HG02943 (cell line): ENCODE data around the gene AP2M1.
"Not testable (repeated sequence)": the region's sequence is repeated elsewhere in the genome, so short reads cannot be mapped to it uniquely, and the experiment has no call there.

Source experiments
- ATAC-seq: cut with Tn5 transposase; IDR thresholded peaks from one replicate; pipeline ENCODE4 v1.9.1; 2021; ENCODE audit warnings: mild to moderate bottlenecking, low read depth, moderate library complexity; ENCODE audit not compliant: unreplicated experiment

AP2M1 gene

DNA sequence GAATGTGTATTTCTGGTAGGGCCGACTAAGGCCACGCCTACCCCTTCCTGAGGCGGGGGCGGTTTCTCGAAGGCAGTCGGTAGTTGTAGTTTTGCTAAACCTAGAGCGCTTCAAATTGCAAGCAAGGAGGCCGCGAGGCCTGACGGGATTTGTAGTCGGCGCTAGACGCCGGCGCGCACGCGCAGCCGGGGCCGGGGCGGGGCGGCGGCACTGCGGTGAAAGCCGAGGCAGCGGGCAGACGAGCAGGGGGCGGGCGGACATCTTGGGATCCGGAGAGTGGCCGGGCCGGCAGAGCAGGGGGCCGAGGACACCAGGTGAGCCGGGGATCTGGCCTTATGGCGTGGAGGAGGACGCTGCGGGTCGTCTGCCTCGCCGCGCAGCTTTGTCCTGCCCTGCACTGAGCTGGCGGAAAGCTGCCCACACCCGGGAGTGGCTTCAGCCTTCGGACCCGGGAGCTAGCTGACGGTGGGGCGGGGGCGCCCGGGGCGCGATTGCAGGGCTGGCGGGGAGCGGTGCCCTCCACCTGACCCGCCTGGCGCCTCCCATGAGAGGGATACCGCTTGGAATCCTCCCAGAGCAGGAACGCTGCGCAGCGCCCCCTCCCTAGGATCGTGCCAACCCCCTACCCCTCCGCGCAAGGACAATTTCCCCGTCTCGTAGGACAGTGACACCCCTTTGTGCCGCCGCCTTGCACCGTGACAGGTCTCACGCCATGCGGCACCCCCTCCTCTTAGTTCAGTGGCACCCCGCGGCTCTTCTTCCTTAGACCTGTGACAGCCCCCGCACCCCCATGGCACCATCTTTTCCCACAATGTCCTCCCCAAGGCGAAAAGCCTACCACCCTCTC, at the start of gene AP2M1:
AP2M1 (plus strand) TSS at position 210 of the 847 bp plus-strand sequence. CDS start 2,139 bp downstream, outside the sequence.
- peak; percentile 93 for ATAC-seq

DNA sequence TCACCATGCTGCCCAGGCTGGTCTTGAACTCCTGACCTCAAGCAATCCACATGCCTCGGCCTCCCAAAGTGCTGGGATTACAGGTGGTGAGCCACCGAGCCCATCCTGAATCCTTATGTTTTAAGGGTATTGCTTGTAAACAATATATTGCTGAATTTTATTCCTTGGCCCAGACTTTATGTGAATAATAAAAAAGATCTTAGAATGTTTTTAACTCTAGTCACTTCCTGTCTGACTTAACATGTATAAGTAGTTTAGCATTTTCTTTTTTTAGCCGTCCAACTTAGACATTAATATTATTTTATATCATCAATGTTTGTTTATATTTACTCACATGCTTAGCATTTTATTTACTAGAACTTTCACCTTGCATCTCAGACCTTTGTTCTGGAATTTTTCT, 48.6 kb upstream of the AP2M1 start:
- ATAC-seq: no peak

DNA sequence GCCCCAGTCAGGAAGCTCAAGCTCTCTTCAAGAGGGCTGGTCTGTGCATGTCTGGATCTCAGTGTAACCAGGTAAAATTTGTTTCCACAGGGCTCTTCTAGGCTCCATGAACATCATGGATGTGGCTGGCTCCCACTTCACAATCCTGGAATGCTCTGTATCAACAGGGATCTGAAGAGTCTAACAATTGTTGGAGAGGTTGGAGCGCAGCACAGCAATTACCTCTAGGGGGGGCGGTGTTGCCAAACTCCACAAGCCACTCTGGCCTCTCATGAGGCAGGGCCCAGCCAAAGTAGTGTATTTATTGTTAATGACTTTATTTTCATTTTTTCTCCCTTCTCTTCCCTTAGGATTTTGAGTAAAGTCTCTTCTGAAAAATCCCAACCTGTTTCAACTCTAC, 45.6 kb upstream of the AP2M1 start:
- no peak for ATAC-seq

- ATAC-seq: no peak
Observed at GRCh38 chr3:184132945-184133344, 41.7 kb upstream of the AP2M1 start.

- ATAC-seq: no peak
Observed at GRCh38 chr3:184133840-184134745, 40.6 kb upstream of the AP2M1 start.

DNA sequence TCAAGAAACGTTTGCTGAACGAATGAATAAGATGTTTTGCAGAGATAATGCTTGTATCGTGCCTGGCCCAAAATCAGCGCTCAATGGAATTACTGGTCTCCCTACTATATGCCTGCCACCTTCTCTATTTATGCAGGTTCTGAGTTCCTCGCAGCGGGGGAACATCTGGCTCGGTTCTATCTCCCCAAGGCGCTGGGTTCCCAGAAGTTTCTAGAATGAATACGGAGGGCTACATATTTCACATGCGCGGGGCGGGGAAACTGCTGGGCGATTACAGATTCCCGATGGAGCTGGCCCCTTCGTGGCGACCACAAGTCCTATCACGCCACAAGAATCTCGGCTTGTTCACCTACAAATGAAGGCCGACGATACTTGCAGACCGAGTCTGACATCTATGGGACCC, 39.9 kb upstream of the AP2M1 start:
- ATAC-seq: peak; percentile 12

GRCh38 chr3:184135149-184135910, 39.3 kb upstream of the AP2M1 start, which contains the start of gene EIF2B5:
EIF2B5 (plus strand) TSS chr3:184135358; CDS start chr3:184135386, 28 bp downstream.
- ATAC-seq: peak; percentile 88

DNA sequence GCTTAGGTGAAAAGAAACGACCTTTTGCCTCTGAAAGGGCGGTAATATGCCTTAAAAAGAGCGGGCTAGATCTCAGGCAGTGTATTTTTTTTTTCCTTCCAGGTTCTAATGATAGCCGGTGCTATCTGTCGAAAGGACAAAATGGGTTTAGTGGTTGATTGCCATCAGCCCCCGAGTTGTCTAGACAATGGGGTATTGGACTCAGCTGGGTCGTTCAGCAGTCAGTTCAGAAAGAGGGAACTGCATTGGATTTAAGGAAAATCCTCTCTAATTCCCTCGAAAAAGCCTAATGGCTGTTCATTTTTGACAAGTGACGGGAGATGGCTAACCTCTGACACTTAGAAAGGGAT, 38.8 kb upstream of the AP2M1 start:
- ATAC-seq: no peak

DNA sequence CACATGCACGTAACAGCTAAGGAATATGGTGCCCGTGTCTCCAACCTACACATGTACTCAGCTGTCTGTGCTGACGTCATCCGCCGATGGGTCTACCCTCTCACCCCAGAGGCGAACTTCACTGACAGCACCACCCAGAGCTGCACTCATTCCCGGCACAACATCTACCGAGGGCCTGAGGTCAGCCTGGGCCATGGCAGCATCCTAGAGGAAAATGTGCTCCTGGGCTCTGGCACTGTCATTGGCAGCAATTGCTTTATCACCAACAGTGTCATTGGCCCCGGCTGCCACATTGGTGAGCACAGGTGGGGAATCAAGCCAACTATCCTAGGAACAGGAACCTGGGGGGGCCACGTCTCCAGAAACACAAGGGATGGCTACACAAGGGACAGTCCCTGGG, 34.2 kb upstream of the AP2M1 start:
- no peak for ATAC-seq

DNA sequence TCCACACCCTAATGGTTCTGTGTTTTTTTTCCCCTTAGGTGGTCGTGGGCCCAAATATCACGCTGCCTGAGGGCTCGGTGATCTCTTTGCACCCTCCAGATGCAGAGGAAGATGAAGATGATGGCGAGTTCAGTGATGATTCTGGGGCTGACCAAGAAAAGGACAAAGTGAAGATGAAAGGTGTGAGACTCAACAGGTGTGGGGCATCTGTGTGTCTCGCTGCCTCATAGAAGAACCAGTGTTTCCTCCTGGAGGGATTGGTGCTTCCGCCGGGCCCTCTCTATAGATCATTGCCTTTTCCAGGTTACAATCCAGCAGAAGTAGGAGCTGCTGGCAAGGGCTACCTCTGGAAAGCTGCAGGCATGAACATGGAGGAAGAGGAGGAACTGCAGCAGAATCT, 32.5 kb upstream of the AP2M1 start:
- ATAC-seq: no peak

- ATAC-seq: no peak
Observed at GRCh38 chr3:184143327-184143726, 31.3 kb upstream of the AP2M1 start.

DNA sequence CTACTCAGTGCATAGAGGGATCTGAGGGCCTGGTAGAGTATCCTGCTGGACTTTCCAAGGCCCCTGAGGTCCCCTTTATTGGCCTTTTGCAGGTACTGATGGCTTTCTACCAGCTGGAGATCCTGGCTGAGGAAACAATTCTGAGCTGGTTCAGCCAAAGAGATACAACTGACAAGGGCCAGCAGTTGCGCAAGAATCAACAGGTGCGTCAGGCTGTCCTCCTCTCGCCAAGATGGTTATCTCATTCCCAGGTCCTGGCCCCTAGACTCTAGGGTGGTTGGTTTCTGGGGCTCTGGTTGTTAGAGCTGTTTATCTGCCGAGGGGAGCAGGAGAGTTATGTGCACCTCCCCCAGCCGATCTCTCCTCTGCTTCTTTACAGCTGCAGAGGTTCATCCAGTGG, 30.1 kb upstream of the AP2M1 start:
- no peak for ATAC-seq

DNA sequence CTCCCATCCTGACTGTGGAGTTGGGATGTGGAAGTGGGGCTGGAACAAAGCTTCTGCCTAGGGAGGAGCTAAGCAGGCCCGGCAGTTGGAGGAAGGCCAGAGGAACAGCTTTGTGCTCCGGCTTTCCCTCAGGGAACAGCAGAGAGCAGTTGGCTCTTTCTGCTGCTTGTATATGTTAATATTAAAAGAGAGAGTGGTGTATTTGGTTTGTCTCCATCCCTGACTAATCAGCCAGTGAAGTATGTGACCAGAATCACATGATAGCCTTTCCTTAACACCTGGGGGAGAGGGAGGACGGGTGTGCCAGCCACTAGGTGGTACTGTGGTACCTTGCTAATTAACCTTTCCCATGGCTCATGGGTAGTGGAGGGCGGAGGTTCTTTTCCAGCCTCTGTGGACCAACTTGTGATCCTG, 29.5 kb upstream of the AP2M1 start:
- ATAC-seq: no peak

DNA sequence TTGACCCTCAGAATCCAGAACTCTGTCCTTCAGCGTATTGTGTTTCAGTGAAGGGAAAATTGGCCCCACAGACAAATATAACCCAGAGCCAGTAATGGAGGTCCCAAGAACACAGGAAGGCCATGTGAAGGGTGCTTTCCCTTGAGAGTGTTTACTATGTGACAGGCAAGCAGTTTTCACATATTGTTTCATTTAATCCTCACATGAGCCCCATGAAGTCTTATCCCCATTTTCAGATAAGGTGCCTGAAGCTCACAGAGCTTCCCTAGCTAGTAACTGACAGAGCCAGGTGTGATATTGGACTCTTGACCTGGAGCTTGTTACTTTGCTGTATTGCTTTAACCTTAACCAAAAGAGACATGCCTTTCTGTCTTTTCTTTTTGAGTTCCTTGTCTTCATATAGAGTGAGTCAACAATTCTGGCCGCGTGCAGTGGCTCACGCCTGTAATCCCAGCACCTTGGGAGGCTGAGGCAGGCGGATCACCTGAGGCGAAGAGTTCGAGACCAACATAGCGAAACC, 28.8 kb upstream of the AP2M1 start:
- no peak for ATAC-seq

- no peak for ATAC-seq
Observed at GRCh38 chr3:184148076-184148475, 26.6 kb upstream of the AP2M1 start.

DNA sequence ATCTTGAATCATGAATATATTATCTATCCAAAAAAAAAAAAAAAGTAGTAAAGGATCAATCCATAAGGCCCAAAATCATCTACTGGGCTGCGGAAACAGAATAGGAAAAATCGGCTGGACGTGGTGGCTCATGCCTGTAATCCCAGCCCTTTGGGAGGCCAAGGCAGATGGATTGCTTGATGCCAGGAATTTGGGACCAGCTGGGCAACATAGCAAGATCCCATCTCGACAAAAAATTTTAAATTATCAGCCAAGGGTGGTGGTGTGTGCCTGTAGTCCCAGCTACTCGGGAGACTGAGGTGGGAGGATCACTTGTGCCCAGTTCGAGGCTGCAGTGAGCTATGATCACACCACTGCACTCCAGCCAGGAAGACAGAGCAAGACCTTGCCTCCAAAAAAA, 25.5 kb upstream of the AP2M1 start:
- ATAC-seq: no peak

GRCh38 chr3:184149770-184150169, 24.9 kb upstream of the AP2M1 start:
- ATAC-seq: not testable (repeated sequence)

GRCh38 chr3:184154885-184155643, 19.6 kb upstream of the AP2M1 start, which contains the start of gene DVL3:
DVL3 (plus strand) TSS chr3:184155377; CDS start chr3:184155636, 259 bp downstream.
- ATAC-seq: peak; percentile 70

DNA sequence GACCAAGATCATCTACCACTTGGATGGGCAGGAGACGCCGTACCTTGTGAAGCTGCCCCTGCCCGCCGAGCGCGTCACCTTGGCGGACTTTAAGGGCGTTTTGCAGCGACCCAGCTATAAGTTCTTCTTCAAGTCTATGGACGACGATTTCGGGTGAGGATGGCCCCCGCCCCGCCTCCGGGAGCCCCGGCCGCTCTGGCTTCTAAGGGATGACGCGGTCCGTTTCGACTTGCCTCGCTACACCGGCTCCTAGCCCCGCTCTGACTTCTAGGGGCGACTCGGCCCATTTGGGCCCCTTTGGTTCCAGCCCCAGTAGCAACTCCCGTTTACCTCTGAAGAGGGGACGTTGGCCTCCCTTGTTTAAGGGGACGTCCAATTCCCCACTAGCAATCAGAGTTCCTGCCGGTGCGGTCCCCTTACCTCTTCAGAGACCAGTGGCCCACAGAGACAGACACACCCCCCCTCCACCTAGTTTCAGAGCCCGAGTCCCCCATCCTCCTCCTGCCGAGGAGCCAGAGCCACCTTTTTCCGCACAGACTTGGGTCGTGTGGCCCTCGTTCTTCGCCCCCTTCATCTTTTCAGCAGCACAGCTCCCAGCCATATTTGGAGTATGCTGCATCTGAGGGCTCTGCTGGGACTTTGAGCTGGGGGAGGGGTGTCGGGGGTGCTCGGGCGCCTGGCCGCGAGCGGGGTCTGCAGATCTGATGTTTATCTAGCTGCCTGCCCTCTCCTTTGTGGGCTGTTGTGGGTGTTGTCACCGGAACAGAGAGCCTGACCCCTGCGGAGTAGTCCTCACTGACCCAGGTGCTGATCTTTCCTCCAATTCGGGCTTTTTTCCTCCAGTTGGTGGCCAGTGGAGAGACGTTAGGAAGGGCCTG, 18.8 kb upstream of the AP2M1 start:
- peak; percentile 32 for ATAC-seq
